T1000 (cell line): ENCODE measurements around the gene NRP2.

Source experiments
- DNase-seq: peaks from one replicate; lab custom pipeline; 2025; ENCODE audit warnings: mixed read lengths; lab: John Stamatoyannopoulos, UW

NRP2 gene

DNA sequence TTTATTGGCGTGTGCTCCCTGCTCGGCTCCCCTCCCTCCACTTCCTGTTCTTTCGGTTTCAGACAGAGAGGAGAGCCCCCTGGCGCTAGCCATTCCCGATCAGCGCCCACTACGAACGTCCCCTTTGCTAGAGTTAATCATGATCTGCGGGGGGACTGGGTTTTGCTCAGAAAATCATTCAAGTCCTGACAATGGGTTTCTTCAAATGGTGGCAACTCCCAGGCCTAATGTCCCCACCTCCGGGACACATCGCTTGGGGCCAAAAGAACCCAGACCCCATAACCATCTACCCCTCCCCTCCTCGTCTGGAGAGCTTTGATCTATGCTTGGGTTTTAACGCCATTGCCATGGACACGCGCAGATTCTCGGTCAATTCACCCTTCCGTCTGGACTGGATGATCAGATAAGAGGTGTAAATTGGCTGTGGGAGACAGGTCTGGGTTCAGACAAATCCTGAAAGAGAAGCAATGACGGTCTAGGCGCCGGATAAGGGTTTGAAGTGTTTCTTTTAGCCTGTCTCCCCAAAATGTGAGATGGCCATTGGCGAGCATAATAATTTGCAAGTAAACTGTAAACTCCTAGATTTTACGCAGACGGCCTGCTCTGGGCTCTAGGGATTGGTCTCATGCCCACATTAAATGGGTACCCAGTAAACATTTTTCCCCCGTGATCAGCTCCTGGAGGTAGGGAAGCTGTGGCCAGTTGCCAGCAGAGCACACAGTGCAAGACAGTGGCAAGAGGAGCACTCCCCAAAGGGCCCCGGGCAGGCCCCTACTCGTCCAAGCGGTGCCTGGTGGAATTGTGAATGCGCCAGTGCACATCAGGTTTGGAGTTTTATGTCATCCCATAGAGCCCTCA lies 4.7 kb downstream of the NRP2 start:
- no peak for DNase-seq

DNA sequence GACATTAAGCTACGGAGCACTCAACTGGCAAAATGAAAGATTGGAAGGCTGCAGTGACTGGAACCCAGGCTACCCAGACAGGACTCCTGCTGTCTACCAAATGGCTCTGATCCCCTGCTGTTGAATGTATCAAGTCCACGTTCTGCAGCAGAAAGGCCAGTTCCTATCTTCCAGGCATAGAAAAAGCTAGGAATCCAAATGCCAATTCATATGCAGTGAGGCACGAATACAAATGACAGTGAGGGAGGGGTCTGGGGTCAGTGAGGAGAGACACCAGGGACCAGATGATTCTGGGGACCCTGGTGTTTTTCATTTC lies 5.3 kb downstream of the NRP2 start:
- DNase-seq = no peak

DNA sequence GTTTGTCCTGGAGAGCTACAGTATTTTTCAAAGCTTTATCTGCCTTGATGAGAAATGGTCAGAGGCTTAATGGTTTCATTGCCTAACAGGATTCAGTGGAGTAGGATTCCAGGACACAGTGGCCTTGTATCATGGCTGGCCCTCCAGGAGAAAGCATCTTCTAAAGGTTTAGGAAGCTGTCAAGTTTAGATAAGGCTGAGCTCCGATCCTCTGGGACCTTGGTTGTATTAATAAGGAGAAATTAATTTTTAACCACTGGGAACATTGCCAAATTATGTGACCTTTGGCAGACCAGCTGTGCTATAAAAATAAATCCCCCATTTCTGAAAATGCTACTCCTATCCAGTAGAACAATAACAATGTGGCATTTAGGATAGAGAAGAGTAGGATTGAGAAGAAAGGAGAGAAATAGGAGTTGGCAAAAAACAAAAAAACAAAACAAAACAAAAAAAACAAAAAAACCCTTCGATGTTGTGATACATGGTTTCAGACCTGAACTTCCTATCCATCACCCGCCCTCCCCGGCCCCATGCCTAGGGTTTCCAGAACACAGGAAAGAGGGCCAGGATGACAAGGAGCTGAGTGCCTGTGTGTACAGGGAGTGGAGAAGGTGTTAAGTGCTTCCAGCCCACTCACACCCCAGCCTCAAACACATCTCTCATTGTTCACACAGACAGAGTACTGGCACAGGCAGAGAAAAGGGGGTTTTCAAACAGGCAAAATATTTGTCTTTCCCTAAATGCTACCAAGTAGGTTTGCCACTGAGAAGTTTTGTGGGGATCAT lies 6.3 kb downstream of the NRP2 start:
- DNase-seq = no peak

DNA sequence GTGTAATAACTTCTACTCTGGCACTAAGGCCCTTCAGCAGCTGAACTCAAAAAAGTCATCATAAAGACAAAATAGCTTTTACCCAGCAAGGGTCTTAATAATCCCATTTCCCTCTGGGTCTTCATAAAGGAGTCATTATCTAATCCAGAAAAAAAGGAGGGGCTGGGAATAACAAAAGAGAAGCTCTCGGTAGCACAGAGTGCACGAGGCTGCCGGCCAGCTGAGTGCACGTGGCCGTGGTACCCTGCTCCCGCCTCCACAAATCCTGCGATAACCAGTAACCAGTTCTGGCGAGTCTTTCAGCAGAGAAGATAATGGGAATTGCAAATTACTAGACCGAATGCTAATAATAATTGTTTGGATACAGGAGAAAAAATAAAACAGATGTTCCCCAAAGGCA lies 7.5 kb downstream of the NRP2 start:
- no peak for DNase-seq

DNA sequence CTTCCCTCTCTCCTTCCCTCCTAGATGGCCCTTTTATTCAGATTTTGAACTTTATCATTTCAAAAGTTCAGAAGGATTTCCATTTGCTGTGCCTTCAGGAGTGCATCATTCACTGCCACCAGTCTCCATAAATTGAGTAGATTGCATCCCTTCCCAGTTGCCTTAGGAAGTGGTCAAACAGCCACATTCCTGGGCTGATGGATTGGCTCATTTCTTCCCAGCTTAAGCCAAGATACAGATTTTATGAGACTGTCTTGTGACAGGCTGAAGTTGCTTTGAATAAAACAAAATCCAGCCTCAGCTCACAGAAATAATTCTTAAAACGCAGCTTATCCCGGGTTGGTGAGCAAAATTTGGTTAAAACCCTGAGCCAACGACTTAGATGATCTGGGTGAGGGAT lies 9.8 kb downstream of the NRP2 start:
- no peak for DNase-seq

DNA sequence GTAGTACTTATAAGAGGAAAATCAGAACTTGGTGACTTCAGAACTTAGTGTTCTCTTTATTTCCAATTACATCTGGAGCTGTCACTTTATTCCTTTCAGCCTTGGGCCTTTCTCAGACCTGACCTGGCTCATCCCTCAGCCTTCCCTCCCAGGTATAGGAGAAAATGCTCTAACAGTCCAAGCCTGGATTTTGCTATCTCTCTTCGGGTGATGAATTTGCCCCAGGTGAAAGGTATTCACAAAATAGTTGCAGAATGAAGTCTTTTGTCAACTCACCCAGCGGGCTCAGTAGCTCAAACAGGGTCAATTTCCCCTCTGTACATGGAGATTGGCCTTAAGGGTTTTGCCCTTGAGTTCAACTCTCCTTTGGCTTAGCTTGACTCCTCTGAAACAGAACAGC lies 12.0 kb downstream of the NRP2 start:
- DNase-seq = no peak

DNA sequence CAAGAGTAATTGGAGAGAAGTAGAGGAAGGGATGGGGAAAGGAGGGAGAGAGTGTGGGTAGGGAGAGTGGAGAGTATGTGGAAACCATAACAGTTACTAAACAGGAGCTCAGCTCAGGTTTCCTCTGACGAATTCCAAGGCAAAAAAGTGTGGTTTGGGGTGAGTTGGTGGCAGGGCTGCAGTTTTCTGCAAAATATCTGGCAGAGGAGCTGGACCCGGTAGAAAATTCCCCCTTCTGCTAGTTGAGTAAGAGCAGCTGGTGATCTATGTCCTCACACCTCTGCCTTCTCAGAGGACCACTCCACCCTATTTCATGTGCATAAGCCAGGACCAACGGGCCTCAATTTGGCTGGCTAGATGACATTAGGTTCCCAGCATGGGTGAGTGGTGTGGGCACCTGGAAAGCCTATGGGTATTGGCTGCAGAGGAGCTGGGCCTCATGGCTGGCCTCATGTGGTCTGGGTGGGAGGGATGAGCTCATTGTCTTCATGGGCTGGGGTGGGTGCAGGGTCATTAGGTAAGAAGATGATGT lies 13.2 kb downstream of the NRP2 start:
- DNase-seq = no peak

DNA sequence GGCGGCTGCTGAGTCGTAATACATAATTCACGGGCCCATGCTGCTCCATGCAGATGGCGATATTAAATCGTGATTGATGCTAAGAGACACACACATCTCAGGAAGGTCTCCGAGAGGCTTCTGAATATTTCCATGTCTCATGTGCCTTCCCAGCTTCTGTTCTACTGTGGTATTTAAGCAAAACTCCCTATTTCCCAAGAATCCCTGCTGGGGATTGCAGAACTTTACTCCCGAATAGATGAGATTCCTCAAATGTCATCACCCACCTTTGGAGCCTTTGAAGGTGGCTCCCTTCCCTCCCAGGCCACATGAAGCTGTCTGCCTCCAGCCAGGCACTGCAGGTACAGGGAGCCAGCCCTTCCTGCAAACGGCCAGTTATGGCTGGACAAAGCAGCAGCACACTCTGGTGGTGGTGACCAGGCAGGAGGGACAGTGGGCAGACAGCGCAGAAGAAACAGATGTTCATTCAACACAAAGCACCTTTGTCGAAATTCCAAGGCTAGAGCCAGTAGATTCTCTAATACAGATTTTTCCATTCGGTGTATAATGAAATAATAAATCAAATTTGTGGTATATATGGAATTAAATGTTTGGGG lies 14.1 kb downstream of the NRP2 start:
- no peak for DNase-seq

DNA sequence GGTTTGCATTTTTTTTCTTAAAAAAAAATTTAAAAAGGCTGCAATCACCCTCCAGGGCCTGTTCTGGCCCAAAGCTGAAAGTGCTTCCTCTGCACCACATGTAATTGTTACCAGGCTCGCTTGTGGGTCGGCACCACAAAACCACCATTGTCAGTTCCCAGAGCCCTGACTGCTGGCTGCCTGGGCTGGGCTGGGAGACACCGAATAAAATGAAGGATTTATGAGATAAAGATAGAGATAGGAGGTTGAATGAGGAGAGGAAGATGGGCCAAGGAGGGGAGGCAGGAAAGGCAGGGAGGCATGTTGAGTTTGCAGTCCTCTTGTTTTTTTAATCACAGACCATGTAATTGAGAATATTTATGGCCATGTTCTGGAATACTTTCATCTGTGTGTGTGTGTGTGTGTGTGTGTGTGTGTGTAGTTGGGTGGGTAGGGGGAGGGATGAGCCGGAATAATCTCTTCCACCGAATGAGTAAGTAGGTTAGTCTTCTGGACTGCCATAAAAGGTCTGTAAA lies 14.7 kb downstream of the NRP2 start:
- no peak for DNase-seq

DNA sequence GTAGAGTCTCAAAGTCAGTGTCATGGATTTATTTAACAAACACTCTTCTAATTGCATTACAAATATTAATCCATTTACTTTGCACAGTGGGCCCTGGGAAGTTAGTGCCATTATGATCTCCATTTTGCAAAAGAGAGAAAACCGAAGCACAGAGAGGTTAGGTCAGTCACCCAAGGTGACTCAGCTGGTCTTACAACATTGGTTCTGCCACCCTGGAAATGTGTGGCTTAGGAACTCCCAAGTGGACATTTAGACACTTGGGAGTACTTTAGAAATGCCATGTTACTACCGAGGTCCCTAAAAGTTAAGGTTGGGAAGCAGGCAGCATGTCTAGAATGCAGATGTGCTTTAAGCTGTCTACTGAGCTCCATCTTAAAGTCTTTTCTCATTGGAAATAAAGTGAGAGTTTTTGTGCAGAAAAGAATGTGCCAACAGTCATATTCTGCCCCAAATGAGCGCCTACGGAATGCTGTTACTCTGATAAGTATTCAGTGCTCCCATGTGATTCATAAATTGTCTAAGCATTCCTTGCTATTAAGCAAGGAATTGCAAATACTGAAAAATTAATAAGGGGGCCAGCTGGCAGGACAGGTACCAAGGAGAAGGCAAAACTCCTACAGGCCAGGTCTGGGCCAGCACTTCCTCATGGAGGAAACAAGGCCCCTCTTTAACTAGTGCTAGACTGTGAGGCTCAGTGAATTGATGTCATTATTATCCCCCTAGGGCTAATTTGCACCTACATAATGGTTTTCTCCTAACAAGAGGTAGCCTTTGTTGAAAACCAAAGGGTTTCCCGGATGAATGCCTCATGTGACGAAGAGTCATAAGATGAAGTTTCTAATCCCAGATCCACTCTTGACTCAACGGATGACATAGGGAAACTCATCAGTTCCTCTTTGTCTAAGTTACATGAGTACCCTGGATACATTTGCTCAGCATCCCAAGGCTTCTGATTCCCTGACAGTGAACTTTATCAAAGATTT lies 16.3 kb downstream of the NRP2 start:
- no peak for DNase-seq

DNA sequence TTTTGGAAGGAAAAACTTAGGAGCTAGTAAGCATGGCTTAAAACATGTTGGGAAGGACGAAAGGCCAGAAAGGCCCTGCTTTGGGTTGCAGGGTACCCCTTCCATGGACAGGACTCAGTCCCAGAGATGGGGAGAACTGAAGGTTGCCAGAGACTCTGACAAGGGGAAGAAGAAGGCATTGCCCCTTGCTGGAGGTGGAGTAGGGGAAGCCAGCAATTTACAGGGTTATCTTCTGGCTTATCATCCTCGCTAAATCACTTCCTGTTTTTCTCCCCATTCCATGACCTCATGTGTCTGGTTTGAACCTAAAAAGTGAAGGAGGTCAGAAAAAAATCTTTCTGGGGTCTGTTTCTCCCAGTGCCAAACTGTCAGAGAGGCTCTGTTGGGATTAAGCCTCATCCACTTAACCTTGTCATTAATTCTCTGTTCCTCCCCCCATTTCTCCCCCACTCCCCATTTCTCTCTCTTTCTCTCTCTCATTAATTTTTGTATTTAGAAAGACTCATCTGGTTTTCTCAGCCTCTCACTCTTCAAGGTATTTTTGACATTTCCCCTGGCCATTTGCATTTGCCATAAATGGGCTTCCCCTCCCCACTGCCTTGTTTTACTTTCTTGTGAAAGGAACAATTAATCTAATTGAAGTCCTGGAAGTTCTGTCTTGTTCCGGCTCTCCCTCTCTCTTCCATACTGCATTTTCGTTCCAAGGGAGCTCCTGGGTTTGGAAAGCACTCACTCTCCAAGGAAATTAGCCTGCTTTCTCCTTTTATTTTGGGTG lies 17.4 kb downstream of the NRP2 start:
- no peak for DNase-seq

DNA sequence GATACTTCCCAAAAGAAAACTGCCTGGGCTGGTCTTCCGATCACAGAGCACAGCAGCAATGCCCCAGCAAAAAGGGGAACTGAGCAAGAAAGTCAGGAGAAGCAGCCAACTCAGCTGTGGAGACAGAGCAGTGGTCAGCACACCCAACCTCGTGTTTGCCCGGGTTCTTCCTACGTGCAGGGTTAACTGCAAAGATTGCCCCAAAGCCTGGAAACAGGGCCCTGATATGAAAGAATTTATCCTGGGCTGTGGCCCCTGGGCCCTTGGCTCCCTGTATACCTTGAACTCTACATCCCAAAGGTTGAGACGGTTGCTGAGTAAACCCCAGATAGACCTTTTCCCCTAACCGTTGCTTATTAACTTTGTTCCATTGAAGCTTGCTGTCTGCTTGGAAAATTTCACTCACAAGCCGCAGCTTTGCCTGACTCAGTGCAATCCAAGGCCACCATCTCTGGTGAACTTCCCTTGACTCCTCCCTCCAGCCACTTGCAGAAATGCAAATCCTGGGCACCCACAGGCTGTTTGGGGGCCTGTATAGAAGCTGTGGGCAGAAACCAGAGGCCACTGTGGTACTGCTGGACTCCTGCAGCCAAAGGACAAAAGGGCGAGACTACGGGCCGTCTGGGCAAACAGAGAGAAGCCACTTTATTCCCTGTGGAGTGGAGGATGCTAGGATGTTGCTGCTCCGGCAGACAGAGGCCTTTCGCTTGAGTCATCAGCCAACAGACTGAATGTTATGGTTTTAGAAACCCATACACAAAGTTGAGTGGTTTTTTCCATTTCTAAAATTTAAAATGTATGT lies 18.2 kb downstream of the NRP2 start:
- peak; percentile 60 for DNase-seq

DNA sequence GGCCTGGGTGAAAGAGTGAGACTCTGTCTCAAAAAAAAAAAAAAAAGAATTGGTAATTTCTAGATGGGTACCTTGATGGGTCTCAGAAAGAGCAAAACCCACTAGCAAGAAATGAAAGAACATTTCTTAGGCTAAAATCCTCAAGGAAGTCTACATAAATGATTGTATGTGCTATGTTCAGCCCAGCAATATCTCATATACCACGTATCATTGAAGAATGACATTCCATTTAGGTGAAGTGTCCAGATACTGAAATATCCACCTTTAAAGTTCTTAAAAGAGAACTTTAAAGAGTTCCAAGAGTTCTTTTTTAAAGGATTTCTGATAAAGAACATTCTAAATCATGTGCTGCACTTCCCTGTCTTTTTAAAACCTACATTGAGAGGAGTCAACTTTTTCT lies 19.2 kb downstream of the NRP2 start:
- DNase-seq = no peak

DNA sequence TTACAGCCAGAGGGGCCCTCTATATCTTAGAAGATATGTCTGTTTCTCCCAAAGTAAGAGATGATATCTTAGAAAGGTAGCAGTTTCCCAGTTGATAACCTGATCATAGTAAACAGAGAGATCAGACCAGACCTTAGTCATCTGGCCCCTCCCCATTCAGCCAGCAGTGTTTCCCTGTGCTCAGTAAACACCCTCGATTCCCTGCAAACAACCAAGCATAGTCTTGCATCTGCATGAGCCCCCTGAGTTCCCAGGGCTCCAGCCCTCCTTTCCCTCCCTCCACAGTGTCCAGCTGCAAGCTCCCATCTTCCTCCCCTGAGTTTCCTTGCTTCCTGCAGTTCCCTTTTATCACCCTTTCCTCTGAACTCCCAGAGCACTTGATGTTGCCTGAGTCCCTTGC lies 20.3 kb downstream of the NRP2 start:
- no peak for DNase-seq

DNA sequence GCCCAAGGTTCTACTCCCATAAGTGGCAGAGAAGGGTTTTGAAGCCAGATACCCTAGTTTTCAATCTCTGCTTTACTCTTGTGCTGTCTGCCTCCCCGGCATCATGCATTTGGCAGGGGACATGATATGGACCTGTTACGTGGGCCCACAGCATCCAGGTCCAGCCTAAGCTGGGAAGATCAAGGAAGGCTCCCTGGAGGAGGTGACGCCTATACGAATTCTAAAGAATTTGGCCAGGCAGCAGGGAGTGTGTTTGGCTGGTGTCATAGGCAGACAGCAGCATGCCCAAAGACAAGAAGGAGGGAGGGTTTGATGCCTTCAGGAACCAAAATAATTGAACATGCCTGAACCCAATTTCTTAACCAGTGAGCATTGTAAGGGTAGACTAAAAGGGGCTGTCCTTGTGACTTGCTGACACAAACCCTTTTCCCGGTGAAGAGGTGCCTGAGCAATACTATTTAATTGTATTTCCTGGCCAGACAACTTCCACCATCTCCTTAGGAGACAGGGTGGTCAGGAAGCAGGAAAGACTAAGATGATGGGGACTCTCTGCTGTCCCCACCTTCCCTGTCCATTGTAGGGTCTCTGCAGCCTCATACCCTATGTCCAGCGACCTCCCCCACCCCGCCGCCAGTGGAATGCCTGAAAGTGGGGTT lies 21.3 kb downstream of the NRP2 start:
- DNase-seq = no peak

DNA sequence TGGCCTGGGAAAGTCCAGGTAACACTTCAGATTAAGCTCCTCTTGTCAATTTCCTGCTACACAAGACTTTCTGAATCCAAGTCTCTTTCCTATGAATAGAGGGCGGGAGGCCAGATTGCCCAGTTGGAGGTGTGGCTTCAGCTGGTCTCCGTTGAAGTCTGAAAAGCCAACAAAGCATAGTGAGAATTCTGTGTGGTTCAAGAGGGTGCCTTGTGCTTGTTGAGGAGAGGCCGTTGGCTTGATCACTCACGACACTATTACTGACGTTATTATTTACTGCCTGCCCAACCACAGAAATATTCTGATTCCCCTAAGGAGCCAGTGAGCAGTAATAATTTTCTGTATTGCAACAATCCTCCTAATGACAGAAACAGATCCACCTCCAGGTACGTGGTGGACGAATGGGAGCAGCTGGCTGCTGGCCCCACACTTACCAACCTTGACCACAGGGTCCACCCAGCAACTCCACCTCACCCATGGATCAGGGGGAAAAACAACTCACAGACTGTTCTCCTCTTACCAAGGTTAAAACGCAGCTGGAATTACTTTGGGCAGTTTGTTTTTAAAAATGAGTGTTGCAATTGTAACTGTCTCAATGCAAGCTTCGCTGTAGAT lies 21.9 kb downstream of the NRP2 start:
- DNase-seq = no peak

DNA sequence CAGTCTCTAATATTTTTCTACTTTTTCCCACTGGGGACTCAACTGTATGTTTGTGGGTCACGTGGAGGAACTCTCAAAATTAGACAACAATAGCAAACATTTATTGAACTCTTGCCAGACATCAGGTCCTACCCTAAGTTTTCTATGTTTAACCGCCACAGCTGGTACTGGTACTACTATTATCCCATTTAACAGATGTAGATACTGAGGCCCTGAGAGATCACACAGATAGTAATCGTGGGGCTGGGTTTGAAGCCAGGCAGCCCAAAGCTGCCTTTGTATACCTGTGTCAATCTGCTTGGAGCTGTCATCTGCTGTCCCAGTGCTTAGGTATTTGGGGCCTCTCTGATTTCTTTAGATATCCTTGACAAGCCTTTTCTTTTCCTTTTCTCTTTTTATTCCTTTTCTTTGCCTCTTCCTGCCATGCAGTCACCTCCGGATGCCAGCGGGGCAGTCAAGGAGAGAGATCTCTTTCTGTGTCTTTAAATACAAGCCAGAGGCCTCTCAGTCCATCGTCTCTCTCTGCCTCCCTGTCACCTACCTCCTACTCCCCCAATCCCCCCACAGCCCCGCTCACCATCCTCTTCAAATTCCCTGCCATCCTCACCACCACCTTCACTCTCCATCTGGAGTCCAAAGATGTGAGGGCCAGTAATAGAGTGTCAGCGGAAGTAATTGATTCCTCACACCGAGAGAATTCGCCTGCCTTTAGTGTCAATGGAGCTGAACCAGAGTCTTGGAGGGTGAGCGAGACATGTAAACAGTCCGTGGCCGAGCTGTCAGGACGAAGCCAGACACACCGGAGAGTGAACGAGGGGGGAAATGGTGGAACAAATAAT lies 23.4 kb downstream of the NRP2 start:
- no peak for DNase-seq
